ENCODE results near the gene TRAF3.

DNA sequence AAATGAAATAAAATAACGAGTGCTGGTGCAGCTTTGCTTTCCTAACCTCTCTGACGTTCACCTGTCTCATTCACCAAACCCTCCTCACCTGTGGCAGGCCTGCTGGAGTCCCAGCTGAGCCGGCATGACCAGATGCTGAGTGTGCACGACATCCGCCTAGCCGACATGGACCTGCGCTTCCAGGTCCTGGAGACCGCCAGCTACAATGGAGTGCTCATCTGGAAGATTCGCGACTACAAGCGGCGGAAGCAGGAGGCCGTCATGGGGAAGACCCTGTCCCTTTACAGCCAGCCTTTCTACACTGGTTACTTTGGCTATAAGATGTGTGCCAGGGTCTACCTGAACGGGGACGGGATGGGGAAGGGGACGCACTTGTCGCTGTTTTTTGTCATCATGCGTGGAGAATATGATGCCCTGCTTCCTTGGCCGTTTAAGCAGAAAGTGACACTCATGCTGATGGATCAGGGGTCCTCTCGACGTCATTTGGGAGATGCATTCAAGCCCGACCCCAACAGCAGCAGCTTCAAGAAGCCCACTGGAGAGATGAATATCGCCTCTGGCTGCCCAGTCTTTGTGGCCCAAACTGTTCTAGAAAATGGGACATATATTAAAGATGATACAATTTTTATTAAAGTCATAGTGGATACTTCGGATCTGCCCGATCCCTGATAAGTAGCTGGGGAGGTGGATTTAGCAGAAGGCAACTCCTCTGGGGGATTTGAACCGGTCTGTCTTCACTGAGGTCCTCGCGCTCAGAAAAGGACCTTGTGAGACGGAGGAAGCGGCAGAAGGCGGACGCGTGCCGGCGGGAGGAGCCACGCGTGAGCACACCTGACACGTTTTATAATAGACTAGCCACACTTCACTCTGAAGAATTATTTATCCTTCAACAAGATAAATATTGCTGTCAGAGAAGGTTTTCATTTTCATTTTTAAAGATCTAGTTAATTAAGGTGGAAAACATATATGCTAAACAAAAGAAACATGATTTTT lies 128.2 kb downstream of the TRAF3 start:
- peak in 1 of 3 donors; percentile 47 for TF ChIP-seq POLR2AphosphoS5 (IDR thresholded peaks at IDR 0.05)
- TF ChIP-seq, protein P1, sequence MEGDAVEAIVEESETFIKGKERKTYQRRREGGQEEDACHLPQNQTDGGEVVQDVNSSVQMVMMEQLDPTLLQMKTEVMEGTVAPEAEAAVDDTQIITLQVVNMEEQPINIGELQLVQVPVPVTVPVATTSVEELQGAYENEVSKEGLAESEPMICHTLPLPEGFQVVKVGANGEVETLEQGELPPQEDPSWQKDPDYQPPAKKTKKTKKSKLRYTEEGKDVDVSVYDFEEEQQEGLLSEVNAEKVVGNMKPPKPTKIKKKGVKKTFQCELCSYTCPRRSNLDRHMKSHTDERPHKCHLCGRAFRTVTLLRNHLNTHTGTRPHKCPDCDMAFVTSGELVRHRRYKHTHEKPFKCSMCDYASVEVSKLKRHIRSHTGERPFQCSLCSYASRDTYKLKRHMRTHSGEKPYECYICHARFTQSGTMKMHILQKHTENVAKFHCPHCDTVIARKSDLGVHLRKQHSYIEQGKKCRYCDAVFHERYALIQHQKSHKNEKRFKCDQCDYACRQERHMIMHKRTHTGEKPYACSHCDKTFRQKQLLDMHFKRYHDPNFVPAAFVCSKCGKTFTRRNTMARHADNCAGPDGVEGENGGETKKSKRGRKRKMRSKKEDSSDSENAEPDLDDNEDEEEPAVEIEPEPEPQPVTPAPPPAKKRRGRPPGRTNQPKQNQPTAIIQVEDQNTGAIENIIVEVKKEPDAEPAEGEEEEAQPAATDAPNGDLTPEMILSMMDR (IDR thresholded peaks at IDR 0.05 in 8 of 11, conservative IDR thresholded peaks at IDR 0.05 in 3 of 11): no peak

All from spleen (tissue), 7 donors.